Stromal cell of bone marrow (primary cell): Measurements from ENCODE around the gene ARHGAP6.
"Not testable (repeated sequence)": the region's sequence is repeated elsewhere in the genome, so short reads cannot be mapped to it uniquely, and the experiment has no call there.

ENCODE experiments used
- DNase-seq: peaks from one replicate; pipeline ENCODE4 v3.0.0-alpha.2; 2012; ENCODE audit warnings: low read depth

Gene ARHGAP6

DNA sequence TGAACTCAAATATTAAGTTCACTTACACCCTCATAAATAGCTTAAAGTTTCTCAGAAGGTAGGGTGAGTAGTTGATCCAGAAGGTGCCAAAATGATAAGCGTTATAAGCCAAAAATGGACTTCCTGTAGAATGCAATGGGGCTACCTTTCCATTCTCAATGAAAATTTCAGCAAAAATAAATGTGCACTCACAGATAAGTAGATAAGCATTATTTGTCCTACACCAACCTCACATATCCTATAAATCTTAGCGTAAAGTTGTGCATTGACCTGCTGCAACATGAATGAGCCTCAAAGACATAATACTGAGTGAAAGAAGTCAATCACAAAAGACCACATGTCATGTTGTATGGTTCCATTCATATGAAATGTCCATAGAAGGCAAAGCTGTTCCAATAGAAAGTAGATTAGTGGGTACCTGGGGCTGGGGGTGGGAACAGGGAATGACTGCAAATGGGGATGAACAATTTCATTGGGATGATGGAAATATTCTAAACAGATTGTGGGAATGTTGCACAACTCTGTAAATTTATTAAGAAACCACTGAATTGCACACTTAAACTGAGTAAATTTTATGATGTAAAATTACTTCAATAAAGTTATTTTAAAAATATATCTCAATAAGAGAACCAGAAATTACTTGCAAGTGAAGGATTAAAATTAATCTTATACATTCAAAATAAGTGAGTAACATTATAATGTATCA lies 271.6 kb downstream of the ARHGAP6 start:
- DNase-seq = no peak

- DNase-seq = no peak
Observed at GRCh38 chrX:11386812-11387211, 278.9 kb downstream of the ARHGAP6 start.

DNA sequence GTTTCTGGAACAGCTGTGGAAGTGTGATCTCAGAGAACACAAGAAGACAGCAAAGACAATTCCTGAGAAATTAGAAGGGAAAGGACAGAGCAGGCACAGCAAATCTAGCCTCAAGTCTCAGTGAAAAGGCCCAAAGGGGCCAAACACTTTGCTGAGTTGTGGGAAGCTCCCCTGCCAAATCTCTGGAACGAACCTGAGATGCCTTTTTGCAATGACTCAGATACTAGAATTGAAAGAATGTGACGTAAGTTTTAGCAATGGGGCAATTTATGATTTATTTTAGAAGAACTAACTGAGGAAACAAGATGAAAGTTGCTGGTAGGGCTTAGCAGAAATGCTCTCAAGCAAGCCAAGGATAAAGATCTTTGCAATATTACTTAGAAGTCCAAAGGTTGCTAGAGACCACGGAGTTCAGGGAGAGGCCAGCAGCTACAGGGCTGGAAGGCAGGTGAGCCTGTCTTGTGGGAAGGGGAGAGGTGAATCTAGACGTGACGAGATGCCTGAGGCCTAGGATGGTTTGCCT lies 279.7 kb downstream of the ARHGAP6 start:
- peak; percentile 48 for DNase-seq

DNA sequence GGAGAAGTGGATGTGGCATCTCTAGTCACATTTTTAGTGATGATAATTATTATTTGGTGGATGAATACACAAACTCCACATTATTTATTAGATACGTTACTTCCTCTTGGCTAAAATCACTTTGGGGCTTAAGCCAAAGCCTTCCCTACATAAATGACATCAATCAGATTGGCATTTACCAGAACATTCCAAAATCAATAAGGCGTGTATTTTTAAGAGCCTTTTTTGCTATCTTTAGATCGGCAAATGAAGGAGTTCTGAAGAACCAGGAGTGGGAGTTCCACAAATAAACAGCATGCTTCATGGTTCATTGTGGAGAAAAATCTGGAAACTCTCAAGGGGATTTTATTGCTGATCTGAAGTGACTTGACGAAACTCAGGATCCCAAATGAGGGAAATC lies 282.8 kb downstream of the ARHGAP6 start:
- DNase-seq = no peak

- peak; percentile 59 for DNase-seq
Observed at GRCh38 chrX:11381464-11381863, 284.3 kb downstream of the ARHGAP6 start.

DNA sequence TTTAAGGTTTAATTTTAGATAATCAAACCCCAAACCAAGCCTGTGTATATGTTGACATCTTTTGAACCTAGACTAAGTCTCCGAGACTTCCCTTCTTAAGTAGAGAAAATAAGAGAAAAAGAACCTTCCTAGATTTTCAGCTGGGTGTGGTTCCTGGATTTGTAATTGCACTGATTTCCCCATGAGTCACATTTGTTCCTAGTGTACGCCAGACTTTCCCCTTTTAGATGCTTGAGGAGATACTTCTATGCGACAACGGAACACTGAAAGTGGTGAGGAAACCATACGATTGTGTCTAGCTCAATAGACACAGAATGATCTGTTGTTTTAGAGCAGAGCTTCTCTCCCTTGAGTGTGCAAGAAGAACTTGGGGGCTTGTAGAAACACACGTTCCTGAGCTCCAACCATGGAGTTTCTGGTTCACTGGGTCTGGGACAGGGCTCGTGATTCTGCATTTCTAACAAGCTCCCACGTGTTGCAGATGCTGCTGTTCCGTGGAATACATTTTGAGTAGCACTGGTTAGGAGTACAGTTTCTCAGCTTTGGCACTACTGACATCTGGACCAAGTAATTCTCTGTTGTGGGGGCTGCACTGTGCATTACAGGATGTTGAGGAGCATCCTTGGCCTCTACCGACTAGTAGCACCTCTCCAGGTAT lies 285.4 kb downstream of the ARHGAP6 start:
- DNase-seq = no peak

- no peak for DNase-seq
Observed at GRCh38 chrX:11376163-11376562, 289.6 kb downstream of the ARHGAP6 start.

DNA sequence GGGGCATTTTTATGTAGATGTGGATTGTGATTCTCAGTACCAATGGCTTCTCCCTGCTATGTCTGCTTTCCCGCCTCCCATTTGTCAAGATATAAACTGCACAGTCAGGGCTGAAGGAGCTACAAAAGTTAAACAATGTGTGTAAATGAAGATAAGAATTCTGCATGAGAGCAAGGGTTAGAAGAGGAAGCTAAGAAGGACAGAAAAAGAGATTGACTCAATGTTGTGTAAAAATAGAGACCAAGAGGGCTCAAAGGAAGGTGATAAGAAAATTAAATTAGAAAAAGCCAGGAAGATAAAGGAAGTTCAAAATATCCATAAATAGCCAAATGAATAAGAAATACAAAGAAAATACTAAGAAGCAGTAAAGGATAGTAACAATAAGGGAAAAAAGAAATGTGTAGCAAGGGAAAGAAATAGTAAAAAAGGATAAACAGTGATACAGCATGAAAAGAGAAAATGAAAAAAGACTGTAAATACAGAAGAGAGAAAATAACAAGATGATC lies 290.1 kb downstream of the ARHGAP6 start:
- DNase-seq = no peak

DNA sequence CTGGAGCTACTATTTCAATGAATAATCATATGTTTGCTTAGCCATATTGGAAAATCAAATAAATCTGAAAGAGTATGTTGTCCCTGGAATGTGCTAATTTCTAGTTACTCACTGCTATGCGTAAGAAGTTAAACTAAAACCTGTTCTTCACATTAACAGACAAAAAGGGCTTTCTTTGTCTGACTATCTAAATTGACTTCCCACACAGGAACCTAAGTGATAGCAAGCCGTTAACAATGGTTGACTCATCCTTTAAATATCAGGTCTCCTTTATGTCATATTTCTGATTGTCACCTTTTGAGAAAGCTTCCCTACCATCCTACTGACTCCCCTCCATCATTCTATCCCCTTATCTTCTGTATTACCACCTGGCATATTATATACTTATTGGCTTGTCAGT lies 291.1 kb downstream of the ARHGAP6 start:
- no peak for DNase-seq

DNA sequence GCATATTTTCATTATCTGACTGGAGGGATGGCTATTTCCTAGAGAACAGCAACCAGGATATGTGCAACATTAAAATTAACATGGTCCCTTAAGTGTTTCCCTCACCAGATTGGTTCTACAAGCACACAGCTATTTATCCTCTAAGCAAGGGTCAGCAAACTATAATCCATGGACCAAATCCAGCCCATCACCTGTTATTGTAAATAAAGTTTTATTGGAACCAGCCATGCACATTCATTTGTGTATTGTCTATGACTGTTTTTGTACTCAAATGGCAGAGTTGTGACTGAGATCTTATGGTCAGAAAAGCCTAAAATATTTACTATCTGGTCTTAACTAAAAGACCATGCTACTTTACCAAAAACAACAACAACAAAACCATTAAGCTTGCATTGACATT lies 294.6 kb downstream of the ARHGAP6 start:
- no peak for DNase-seq

- no peak for DNase-seq
Observed at GRCh38 chrX:11367609-11368430, 297.9 kb downstream of the ARHGAP6 start.

DNA sequence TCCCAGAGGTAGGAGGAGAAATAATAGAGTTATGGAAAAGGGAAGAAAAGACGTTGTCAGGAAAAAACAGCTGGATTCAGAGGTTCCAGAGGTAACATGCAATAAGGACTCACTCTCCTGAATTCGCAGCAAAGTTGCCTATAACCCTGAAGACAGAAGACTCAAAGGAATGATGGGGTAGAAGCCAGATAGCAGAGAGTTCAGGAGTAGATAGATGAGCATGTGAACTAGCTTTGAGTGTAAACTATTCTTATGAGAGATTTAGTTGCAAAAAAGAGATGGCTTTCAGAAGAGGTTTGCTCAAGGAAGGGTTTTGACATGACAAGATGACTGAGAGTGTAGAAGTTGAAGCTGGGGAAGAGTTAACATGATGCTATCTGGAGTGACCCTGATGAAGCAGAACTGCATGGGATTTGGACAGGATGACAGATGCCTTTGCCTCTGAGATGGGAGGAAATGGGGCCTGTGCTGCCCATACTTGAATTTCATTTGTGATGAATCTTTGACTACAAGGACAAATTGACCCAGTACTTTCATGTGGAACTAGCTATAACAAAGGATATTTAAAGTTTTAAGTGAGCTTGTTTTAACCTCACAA lies 298.6 kb downstream of the ARHGAP6 start:
- DNase-seq = no peak

DNA sequence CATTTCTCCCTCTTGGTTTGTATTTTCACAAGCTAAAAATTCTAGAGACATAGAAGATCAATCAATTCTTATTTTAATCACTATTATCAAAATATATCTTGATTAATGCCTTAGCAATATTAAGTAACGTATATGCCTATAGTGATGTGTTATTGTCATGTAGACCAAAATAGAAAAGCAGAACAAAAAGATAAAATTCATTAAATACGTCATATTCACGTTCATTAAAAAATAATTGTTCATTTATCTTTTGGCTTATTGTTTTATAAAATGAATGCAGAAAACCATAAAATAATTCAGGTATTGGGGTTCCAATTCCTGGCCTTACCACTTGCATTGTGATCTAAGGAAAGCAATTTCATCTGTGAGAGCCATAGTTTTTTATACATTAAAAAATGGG lies 300.3 kb downstream of the ARHGAP6 start:
- no peak for DNase-seq

- DNase-seq = no peak
Observed at GRCh38 chrX:11364835-11365234, 300.9 kb downstream of the ARHGAP6 start.

- not testable (repeated sequence) for DNase-seq
Observed at GRCh38 chrX:11363825-11364224, 301.9 kb downstream of the ARHGAP6 start.

DNA sequence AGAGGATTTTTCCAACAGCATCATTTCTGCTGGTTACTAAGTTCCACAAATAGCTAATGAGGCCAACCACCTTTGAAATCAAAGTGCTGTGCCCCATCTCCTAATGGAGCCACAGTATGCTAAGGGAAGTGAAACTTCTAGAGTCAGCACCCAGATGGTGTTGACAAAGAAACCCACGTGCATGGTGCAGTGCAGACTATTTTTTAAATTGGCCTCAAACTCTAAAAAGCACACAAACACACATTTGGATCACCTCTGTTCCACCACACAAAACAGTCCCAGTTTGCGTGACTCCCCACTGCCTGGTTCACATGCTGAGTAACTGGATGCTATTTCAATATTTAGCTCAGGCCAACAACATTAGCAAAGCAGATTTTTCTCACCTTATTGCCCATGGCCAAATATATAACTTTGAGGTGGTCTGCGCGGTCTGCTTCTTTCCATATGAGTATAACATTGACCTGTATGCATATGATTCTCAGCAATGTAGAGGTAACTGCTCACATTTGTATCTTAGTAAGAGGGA lies 302.6 kb downstream of the ARHGAP6 start:
- no peak for DNase-seq

- not testable (repeated sequence) for DNase-seq
Observed at GRCh38 chrX:11361666-11362065, 304.1 kb downstream of the ARHGAP6 start.

DNA sequence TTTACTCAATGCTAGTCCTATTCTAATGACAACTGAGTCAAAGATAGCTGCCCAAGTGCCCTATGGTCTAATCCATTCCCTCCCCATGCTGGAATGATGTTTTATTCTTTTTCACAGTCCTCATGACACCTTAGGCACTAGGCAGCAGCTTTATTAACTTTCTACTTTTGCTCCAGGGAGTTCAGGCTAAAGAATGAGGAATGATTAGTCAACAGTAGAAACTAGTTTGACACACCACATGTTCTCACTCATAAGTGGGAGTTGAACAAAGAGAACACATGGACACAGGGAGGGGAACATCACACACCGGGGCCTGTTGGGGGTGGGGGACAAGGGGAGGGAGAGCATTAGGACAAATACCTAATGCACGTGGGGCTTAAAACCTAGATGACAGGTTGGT lies 309.8 kb downstream of the ARHGAP6 start:
- not testable (repeated sequence) for DNase-seq

DNA sequence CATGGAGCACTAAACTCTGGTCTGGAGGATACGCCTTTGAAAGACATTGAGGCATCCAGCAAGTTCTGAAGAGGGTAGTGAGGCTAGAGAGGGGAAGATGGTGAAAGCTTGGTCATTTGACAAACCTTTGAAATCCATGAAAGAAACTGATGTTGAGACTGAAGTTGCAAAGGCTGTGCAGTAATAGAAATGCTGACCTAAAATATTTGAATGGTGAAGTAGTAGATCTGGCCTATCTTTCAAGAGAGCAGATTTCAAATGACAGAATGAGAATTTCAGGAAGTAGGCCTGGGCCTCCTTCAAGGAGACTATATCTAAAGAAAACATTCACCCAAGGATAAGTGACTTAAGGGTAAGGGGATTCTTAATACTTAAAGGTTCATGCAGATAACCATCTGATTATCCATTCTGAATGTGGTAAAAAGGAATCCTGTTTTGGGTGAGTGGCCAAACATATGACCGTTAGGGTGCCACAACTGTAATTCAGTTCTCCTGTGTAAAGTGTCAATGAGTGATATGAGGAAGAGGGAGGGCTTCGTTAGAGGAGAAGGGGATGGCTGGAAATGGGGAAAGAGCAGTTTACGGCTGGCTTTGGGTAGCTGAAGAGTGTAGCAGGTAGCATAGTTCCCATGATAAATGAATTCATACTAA lies 310.3 kb downstream of the ARHGAP6 start:
- DNase-seq = no peak

- DNase-seq = no peak
Observed at GRCh38 chrX:11352296-11352741, 313.4 kb downstream of the ARHGAP6 start.
